IMR-90 (cell line): ENCODE results near the gene HES7. TPM values are rescaled to one million over a fixed set of nuclear protein-coding genes. Genes with fewer than 3 reads are reported as not detected.

ENCODE experiments used
- ATAC-seq: fragments of 200-7000 bp; cut with Tn5 transposase; 2 replicates; pipeline ENCODE4 v1.9.1; 2020; ENCODE audit warnings: low read depth, mild to moderate bottlenecking, moderate library complexity
- BruUV-seq: library from RNA; stranded (reverse); fragments of 400-500 nt; replicated peaks from 2 replicates; lab custom pipeline; 2021; lab: Mats Ljungman, UMichigan
- CTCF ChIA-PET: fragments of 300-600 bp; formaldehyde crosslinking; extraction: SDS; loops from one replicate; lab custom pipeline; 2021; ENCODE audit warnings: antibody characterized with exemption; lab: Yijun Ruan, JAX
- POLR2A ChIA-PET: fragments of 300-600 bp; sonication (Branson Sonifier 250); formaldehyde crosslinking; loops from one replicate; lab custom pipeline; 2022; ENCODE audit warnings: antibody characterized with exemption; ENCODE audit not compliant: unreplicated experiment; lab: Charles Lee
- DNase-seq: peaks from one replicate; pipeline ENCODE4 v3.0.0; 2013
- H2AFZ ChIP-seq: replicated peaks from 2 replicates; pipeline ENCODE3; 2013; ENCODE audit warnings: low read length, mild to moderate bottlenecking; ENCODE audit not compliant: poor library complexity
- H2AK5ac ChIP-seq: 2 replicates; pipeline ENCODE4 v1.6.1; 2013; ENCODE audit warnings: low read depth, low read length, inconsistent platforms
- H2AK9ac ChIP-seq: replicated peaks from 2 replicates; pipeline ENCODE3; 2013; ENCODE audit warnings: mild to moderate bottlenecking, low read depth, low read length, moderate library complexity; ENCODE audit not compliant: poor library complexity
- H2BK120ac ChIP-seq: 2 replicates; pipeline ENCODE4 v1.6.1; 2013; ENCODE audit warnings: low read depth, low read length, inconsistent platforms
- H2BK15ac ChIP-seq: 3 replicates; pipeline ENCODE4 v1.6.1; 2013; ENCODE audit warnings: low read depth, low read length, inconsistent platforms
- H2BK20ac ChIP-seq: 2 replicates; pipeline ENCODE4 v1.6.1; 2013; ENCODE audit warnings: low read depth, mild to moderate bottlenecking, inconsistent platforms, low read length, moderate library complexity
- H2BK5ac ChIP-seq: 2 replicates; pipeline ENCODE4 v1.6.1; 2013; ENCODE audit warnings: mild to moderate bottlenecking, low read depth, low read length, inconsistent platforms; ENCODE audit not compliant: poor library complexity, severe bottlenecking
- H3K14ac ChIP-seq: replicated peaks from 2 replicates; pipeline ENCODE4 v1.6.1; 2013; ENCODE audit warnings: low read depth, low read length, inconsistent platforms
- H3K18ac ChIP-seq: 2 replicates; pipeline ENCODE4 v1.6.1; 2013; ENCODE audit warnings: low read depth, low read length, control low read depth
- H3K23ac ChIP-seq: 2 replicates; pipeline ENCODE4 v1.6.1; 2013; ENCODE audit warnings: low read depth, low read length, inconsistent platforms
- H3K27ac ChIP-seq: 2 replicates; pipeline ENCODE4 v1.5.1; 2013; ENCODE audit warnings: mild to moderate bottlenecking, control low read depth, low read length; ENCODE audit not compliant: insufficient read depth
- H3K27me3 ChIP-seq: 2 replicates; pipeline ENCODE4 v1.6.1; 2013; ENCODE audit warnings: low read length; ENCODE audit not compliant: control insufficient read depth, insufficient read depth
- H3K36me3 ChIP-seq: 2 replicates; pipeline ENCODE4 v1.6.1; 2013; ENCODE audit warnings: low read length, mixed read lengths; ENCODE audit not compliant: control insufficient read depth, insufficient read depth
- H3K4ac ChIP-seq: 2 replicates; pipeline ENCODE4 v1.6.1; 2013; ENCODE audit warnings: low read depth, low read length, inconsistent platforms
- H3K4me1 ChIP-seq: 2 replicates; pipeline ENCODE4 v1.6.1; 2013; ENCODE audit warnings: low read length, mixed read lengths; ENCODE audit not compliant: control insufficient read depth, insufficient read depth
- H3K4me2 ChIP-seq: 2 replicates; pipeline ENCODE4 v1.6.1; 2013; ENCODE audit warnings: low read depth, mild to moderate bottlenecking, control low read depth, low read length, moderate library complexity
- H3K4me3 ChIP-seq: 2 replicates; pipeline ENCODE4 v1.5.1; 2013; ENCODE audit warnings: low read depth, mild to moderate bottlenecking, control low read depth, low read length, moderate library complexity; ENCODE audit not compliant: insufficient read depth
- H3K56ac ChIP-seq: 2 replicates; pipeline ENCODE4 v1.6.1; 2013; ENCODE audit warnings: low read length, inconsistent platforms; ENCODE audit not compliant: insufficient read depth; ENCODE audit errors: extremely low read depth
- H3K79me1 ChIP-seq, 2 experiments: 2 replicates each; pipeline ENCODE4 v1.6.1; 2013; ENCODE audit warnings: low read length in 2 of 2, inconsistent platforms in 1 of 2, low read depth in 1 of 2
- H3K9ac ChIP-seq: 2 replicates; pipeline ENCODE4 v1.6.1; 2013; ENCODE audit warnings: low read depth, low read length, control low read depth
- H3K9me1 ChIP-seq: 2 replicates; pipeline ENCODE4 v1.6.1; 2013; ENCODE audit warnings: low read length, inconsistent platforms; ENCODE audit not compliant: insufficient read depth
- H3K9me3 ChIP-seq: 2 replicates; pipeline ENCODE4 v1.6.1; 2013; ENCODE audit warnings: low read length; ENCODE audit not compliant: control insufficient read depth, insufficient read depth
- H4K20me1 ChIP-seq: 2 replicates; pipeline ENCODE4 v1.6.1; 2013; ENCODE audit warnings: low read length, inconsistent platforms; ENCODE audit not compliant: insufficient read depth
- H4K5ac ChIP-seq: 2 replicates; pipeline ENCODE4 v1.6.1; 2013; ENCODE audit warnings: mild to moderate bottlenecking, low read depth, low read length, control low read depth
- H4K8ac ChIP-seq, 2 experiments: 2 replicates each; pipeline ENCODE4 v1.6.1; 2013; ENCODE audit warnings: low read depth in 2 of 2, low read length in 2 of 2, control low read depth in 1 of 2, inconsistent platforms in 1 of 2
- H4K91ac ChIP-seq: 2 replicates; pipeline ENCODE4 v1.6.1; 2013; ENCODE audit warnings: low read depth, low read length, inconsistent platforms; ENCODE audit not compliant: insufficient read depth
- BHLHE40 ChIP-seq: fragments of 150-350 bp; IDR thresholded peaks from 2 replicates; pipeline ENCODE4 v1.6.1; 2016; ENCODE audit warnings: mild to moderate bottlenecking, low read depth, low read length
- CEBPB ChIP-seq: IDR thresholded peaks from 2 replicates; pipeline ENCODE4 v1.6.1; 2012; ENCODE audit warnings: low read depth, low read length, improper control_type of control experiment
- CTCF ChIP-seq: conservative IDR thresholded peaks from 2 replicates; pipeline ENCODE4 v1.5.1; 2012; ENCODE audit warnings: mild to moderate bottlenecking, low read depth, low read length, improper control_type of control experiment
- ELK1 ChIP-seq: fragments of 150-350 bp; IDR thresholded peaks from 2 replicates; pipeline ENCODE4 v1.6.1; 2016; ENCODE audit warnings: low read depth, mild to moderate bottlenecking, low read length, moderate library complexity, borderline replicate concordance
- MAFK ChIP-seq: IDR thresholded peaks from 2 replicates; pipeline ENCODE4 v1.6.1; 2012; ENCODE audit warnings: low read depth, low read length, improper control_type of control experiment
- MAZ ChIP-seq: IDR thresholded peaks from 2 replicates; pipeline ENCODE4 v1.6.1; 2012; ENCODE audit warnings: low read depth, mild to moderate bottlenecking, low read length, improper control_type of control experiment, moderate library complexity, borderline replicate concordance
- MXI1 ChIP-seq: IDR thresholded peaks from 2 replicates; pipeline ENCODE4 v1.6.1; 2012; ENCODE audit warnings: low read depth, mild to moderate bottlenecking, low read length, moderate library complexity, borderline replicate concordance
- NFE2L2 ChIP-seq: fragments of 150-350 bp; IDR thresholded peaks from 2 replicates; pipeline ENCODE4 v1.6.1; 2016; ENCODE audit warnings: low read depth, mild to moderate bottlenecking, low read length
- RCOR1 ChIP-seq: IDR thresholded peaks from 2 replicates; pipeline ENCODE4 v1.6.1; 2012; ENCODE audit warnings: mild to moderate bottlenecking, low read length, improper control_type of control experiment; ENCODE audit not compliant: insufficient replicate concordance
- SMC3 ChIP-seq: fragments of 150-350 bp; IDR thresholded peaks from 2 replicates; pipeline ENCODE4 v1.6.1; 2016; ENCODE audit warnings: low read depth, mild to moderate bottlenecking, antibody characterized with exemption, low read length, moderate library complexity
- USF2 ChIP-seq: fragments of 150-350 bp; IDR thresholded peaks from 2 replicates; pipeline ENCODE4 v1.6.1; 2017; ENCODE audit warnings: mild to moderate bottlenecking, antibody characterized with exemption, low read length, low read depth
- WGBS, 2 experiments: methylation state at CpG; one replicate each; pipeline versions ENCODE4 v1.1.5 to v1.1.7; 2013; ENCODE audit warnings: missing lambda C conversion rate in 2 of 2; ENCODE audit not compliant: insufficient read length in 1 of 2; ENCODE audit errors: extremely low coverage in 2 of 2; 5-methylcytosine and 5-hydroxymethylcytosine counted together
- dilution Hi-C: fragments of 300-500 bp; cut with HindIII; formaldehyde crosslinking; loops from one replicate; pipeline ENCODE4 v1.14.3; 2018; ENCODE audit warnings: low sequenced_read_pairs; ENCODE audit not compliant: unreplicated experiment
- in situ Hi-C: fragments of 300-500 bp; cut with MboI; formaldehyde crosslinking; loops from 3 replicates; pipeline ENCODE4 v1.14.3; 2019; ENCODE audit warnings: low sequenced_read_pairs, inconsistent platforms, mixed read lengths
- intact Hi-C: fragments of 100-400 bp; cut with micrococcal nuclease; formaldehyde crosslinking; loops from 2 replicates; pipeline ENCODE4 v1.10.0; 2022
- polyA plus RNA-seq, 3 experiments: library from polyadenylated mRNA; depleted of rRNA; stranded (reverse); fragments of >200 nt; gene quantifications; 2 replicates each; pipeline ENCODE4 v1.2.3, GENCODE V29; 2012; ENCODE audit warnings: low replicate concordance in 1 of 3
- total RNA-seq: library from RNA; depleted of rRNA; stranded (reverse); fragments of >200 nt; gene quantifications from 2 replicates; pipeline ENCODE4 v1.2.3, GENCODE V29; 2012

Gene HES7
- total and polyA plus RNA-seq, 2 of the 4 experiments (the other 2 are of a cell fraction): 0.43 TPM; not detected in 1

- CTCF ChIA-PET: interaction anchor here (0.6 to 1.0 kb wide), 2 partner anchors 38 to 217 kb away, joined by 3 read pairs; no protein-coding TSS in a partner anchor
- intact Hi-C loops (loop anchor here (1.0 to 5.0 kb wide), 2 partner anchors 37 to 76 kb away; partner anchors contain the start of gene ALOXE3), in situ Hi-C loops (loop anchor here (25.0 kb wide), 2 partner anchors 231 to 681 kb away; partner anchors contain the start of genes ARHGEF15 and SPDYE4), dilution Hi-C loops (no loop called here)
- no peak overlapping the region for H3K4me2 ChIP-seq
- H3K27ac ChIP-seq: no peak overlapping the region
- no peak overlapping the region for H3K56ac ChIP-seq
- no peaks in the 10 kb centered on the region for H3K36me3 ChIP-seq
- no peak overlapping the region for H3K4me3 ChIP-seq
- H3K23ac ChIP-seq: no peak overlapping the region
- no peak overlapping the region for H2AK5ac ChIP-seq
- no peak overlapping the region for H4K8ac ChIP-seq
- ATAC-seq (no peak), DNase-seq (no peak)
- no TSS peak for BruUV-seq
- H3K4ac ChIP-seq: no peak overlapping the region
- H2AFZ ChIP-seq: no peak overlapping the region
- no peaks in the 10 kb centered on the region for H3K9me1 ChIP-seq
- no peak overlapping the region for H2BK120ac ChIP-seq
- H4K5ac ChIP-seq: no peak overlapping the region
- H2BK20ac ChIP-seq: no peak overlapping the region
- no peak overlapping the region for H2BK5ac ChIP-seq
- H2BK15ac ChIP-seq: no peak overlapping the region
- H3K9ac ChIP-seq: no peak overlapping the region
- 0 out of 2 replicates have a peak, but pooled peaks cover 1% of the 10 kb centered on the region for H3K4me1 ChIP-seq
- no peak overlapping the region for H3K14ac ChIP-seq
- H2AK9ac ChIP-seq: no peak overlapping the region
- no peak overlapping the region for H3K18ac ChIP-seq
- no peaks in the 10 kb centered on the region for H4K20me1 ChIP-seq
- no peaks in the 10 kb centered on the region for H3K9me3 ChIP-seq
- H4K91ac ChIP-seq: no peak overlapping the region
- POLR2A ChIA-PET: no interaction called here
- peaks cover 60% of the 10 kb centered on the region for H3K27me3 ChIP-seq
- 9% methylated on average over 4 of the region's 17 CpGs; no CpG with 5 or more reads in 1 of the 2 experiments for WGBS, 2 experiments
- no peaks in the 10 kb centered on the region for H3K79me1 ChIP-seq
- TF ChIP-seq CEBPB: no peak
- no peak for TF ChIP-seq MXI1
- TF ChIP-seq SMC3: no peak
- no peak for TF ChIP-seq ELK1
- no peak for TF ChIP-seq BHLHE40
- TF ChIP-seq RCOR1: no peak
- TF ChIP-seq NFE2L2: no peak
- TF ChIP-seq USF2: no peak
- TF ChIP-seq MAFK: no peak
- TF ChIP-seq CTCF: no peak
- no peak for TF ChIP-seq MAZ
Observed at GRCh38 chr17:8080799-8081219, 43.1 kb downstream of the HES7 start.
